Brain microvascular endothelial cell (primary cell): Measurements from ENCODE around the gene KCTD19.

ENCODE experiments used
- DNase-seq: peaks from one replicate; pipeline ENCODE4 v3.0.0-alpha.2; 2020
- H3K27ac ChIP-seq: fragments of 250-450 bp; sonication (Bioruptor Pico); 2 replicates; pipeline ENCODE4 v1.5.1; 2020; ENCODE audit warnings: mild to moderate bottlenecking, moderate library complexity
- H3K27me3 ChIP-seq: fragments of 250-450 bp; sonication (Bioruptor Pico); replicated peaks from 2 replicates; pipeline ENCODE4 v1.5.1; 2020; ENCODE audit warnings: mild to moderate bottlenecking
- H3K36me3 ChIP-seq: fragments of 250-450 bp; sonication (Bioruptor Pico); replicated peaks from 2 replicates; pipeline ENCODE4 v1.5.1; 2020; ENCODE audit warnings: mild to moderate bottlenecking
- H3K4me3 ChIP-seq: 2 replicates; pipeline ENCODE4 v1.5.1; 2011; ENCODE audit warnings: low read depth, mild to moderate bottlenecking, control low read depth, low read length, moderate library complexity
- in situ Hi-C: cut with HindIII; loops from 2 replicates; pipeline ENCODE4 v1.10.0; 2017; ENCODE audit warnings: low sequenced_read_pairs, low pct_ligation_motif_present
- TF ChIP-seq, protein P1 (sequence below): IDR thresholded peaks from 2 replicates; pipeline ENCODE4 v1.5.1; 2011; ENCODE audit warnings: low read depth, mild to moderate bottlenecking, moderate library complexity, low read length, control low read depth, inconsistent platforms; ENCODE audit errors: missing control alignments

KCTD19 gene

DNA sequence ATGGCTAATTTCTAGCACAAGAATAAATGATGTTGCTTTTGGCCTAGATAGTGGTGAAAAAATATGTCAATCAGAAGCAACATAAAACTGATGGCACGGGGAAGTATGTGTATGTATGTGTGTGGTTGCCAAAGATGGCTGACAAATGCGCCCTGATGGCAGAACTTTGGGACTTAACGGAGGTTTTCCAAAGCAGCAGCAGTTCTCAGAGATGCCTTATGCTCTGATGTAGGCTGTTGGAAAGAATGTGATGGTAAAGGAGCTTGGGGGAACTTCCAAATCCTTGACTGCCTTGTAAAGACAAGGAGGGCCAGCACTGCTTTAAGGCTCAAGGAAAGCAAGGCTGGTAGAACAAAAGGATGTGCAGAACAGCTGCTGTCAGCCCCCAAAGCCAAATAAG lies 16.0 kb downstream of the KCTD19 start:
- H3K27me3 ChIP-seq: no peaks in the 10 kb centered on the region
- no peak for DNase-seq
- in situ Hi-C loops: no loop called here
- no peak overlapping the region for H3K4me3 ChIP-seq
- TF ChIP-seq, protein P1, sequence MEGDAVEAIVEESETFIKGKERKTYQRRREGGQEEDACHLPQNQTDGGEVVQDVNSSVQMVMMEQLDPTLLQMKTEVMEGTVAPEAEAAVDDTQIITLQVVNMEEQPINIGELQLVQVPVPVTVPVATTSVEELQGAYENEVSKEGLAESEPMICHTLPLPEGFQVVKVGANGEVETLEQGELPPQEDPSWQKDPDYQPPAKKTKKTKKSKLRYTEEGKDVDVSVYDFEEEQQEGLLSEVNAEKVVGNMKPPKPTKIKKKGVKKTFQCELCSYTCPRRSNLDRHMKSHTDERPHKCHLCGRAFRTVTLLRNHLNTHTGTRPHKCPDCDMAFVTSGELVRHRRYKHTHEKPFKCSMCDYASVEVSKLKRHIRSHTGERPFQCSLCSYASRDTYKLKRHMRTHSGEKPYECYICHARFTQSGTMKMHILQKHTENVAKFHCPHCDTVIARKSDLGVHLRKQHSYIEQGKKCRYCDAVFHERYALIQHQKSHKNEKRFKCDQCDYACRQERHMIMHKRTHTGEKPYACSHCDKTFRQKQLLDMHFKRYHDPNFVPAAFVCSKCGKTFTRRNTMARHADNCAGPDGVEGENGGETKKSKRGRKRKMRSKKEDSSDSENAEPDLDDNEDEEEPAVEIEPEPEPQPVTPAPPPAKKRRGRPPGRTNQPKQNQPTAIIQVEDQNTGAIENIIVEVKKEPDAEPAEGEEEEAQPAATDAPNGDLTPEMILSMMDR: no peak
- no peak overlapping the region for H3K27ac ChIP-seq
- H3K36me3 ChIP-seq: no peaks in the 10 kb centered on the region

- DNase-seq: no peak
- TF ChIP-seq, protein P1: no peak
Observed at GRCh38 chr16:67305216-67306071, 21.1 kb downstream of the KCTD19 start.

GRCh38 chr16:67304020-67304419 lies 22.5 kb downstream of the KCTD19 start:
- TF ChIP-seq, protein P1: no peak
- Histone ChIP-seq H3K27ac (no peak overlapping the region), H3K4me3 (no peak overlapping the region), H3K27me3 (no peaks in the 10 kb centered on the region), H3K36me3 (no peaks in the 10 kb centered on the region)
- in situ Hi-C loops: no loop called here
- no peak for DNase-seq

More at GRCh38 chr16:67305216-67306071, 21.1 kb downstream of the KCTD19 start:
- no peak overlapping the region for H3K4me3 ChIP-seq
- no peaks in the 10 kb centered on the region for H3K27me3 ChIP-seq
- no peak overlapping the region for H3K27ac ChIP-seq
- in situ Hi-C loops: no loop called here
- no peaks in the 10 kb centered on the region for H3K36me3 ChIP-seq

DNA sequence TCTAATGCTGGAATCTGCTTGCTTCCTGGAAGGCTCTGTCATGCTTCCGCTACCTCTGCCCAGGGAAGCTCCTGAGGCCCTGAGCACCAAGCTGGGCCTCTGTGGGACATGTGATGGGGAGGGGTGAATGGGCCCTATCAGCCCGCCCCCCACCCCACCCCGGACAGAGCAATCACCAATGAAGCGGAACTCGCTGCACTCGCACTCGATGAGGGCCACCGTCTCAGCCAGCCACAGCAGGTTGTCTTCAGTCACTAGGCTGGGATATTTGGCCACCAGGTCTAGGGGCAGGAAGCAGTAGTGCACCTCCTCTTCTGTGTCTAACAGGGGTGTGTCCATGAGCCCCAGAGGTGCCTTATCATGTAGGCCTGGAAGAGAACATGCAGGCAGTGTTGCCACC lies 23.6 kb downstream of the KCTD19 start:
- H3K27ac ChIP-seq: no peak overlapping the region
- no peak for DNase-seq
- no peak overlapping the region for H3K4me3 ChIP-seq
- TF ChIP-seq, protein P1: no peak
- H3K27me3 ChIP-seq: no peaks in the 10 kb centered on the region
- H3K36me3 ChIP-seq: no peaks in the 10 kb centered on the region
- in situ Hi-C loops: no loop called here

- H3K36me3 ChIP-seq: no peaks in the 10 kb centered on the region
- in situ Hi-C loops: no loop called here
- TF ChIP-seq, protein P1: no peak
- no peak overlapping the region for H3K27ac ChIP-seq
- no peak overlapping the region for H3K4me3 ChIP-seq
- H3K27me3 ChIP-seq: no peaks in the 10 kb centered on the region
- DNase-seq: no peak
Observed at GRCh38 chr16:67302076-67302475, 24.5 kb downstream of the KCTD19 start.
